Testis (tissue), 2 donors: ENCODE data around the gene TENT4B.

Experiments
- POLR2A ChIP-seq: fragments of 450-650 bp; IDR thresholded peaks from one replicate; pipeline ENCODE4 v1.6.1; 2017; ENCODE audit warnings: antibody characterized with exemption, mild to moderate bottlenecking, moderate library complexity
- TF ChIP-seq, protein P1 (sequence below), 3 experiments: fragments of 450-650 bp in 2 of 3; fragments of 200-600 bp in 1 of 3; sonication (generic) in 1 of 3; IDR thresholded peaks; one replicate each; pipeline ENCODE4 v1.5.1; 2016 to 2019; ENCODE audit warnings: antibody characterized with exemption in 3 of 3, mild to moderate bottlenecking in 2 of 3, moderate library complexity in 1 of 3

- no peak for TF ChIP-seq POLR2A
- TF ChIP-seq, protein P1, sequence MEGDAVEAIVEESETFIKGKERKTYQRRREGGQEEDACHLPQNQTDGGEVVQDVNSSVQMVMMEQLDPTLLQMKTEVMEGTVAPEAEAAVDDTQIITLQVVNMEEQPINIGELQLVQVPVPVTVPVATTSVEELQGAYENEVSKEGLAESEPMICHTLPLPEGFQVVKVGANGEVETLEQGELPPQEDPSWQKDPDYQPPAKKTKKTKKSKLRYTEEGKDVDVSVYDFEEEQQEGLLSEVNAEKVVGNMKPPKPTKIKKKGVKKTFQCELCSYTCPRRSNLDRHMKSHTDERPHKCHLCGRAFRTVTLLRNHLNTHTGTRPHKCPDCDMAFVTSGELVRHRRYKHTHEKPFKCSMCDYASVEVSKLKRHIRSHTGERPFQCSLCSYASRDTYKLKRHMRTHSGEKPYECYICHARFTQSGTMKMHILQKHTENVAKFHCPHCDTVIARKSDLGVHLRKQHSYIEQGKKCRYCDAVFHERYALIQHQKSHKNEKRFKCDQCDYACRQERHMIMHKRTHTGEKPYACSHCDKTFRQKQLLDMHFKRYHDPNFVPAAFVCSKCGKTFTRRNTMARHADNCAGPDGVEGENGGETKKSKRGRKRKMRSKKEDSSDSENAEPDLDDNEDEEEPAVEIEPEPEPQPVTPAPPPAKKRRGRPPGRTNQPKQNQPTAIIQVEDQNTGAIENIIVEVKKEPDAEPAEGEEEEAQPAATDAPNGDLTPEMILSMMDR (IDR thresholded peaks at IDR 0.05) = no peak
Observed at GRCh38 chr16:50275098-50275415, 122.0 kb downstream of the TENT4B start.
